M059J (cell line): ENCODE results near the gene FNDC3B. TPM values are rescaled to one million over a fixed set of nuclear protein-coding genes. Genes with fewer than 3 reads are reported as not detected.
A peak's percentile ranks its signal among the peaks of the same experiment; 100 is the strongest.

Experiments used
- DNase-seq: peaks from one replicate; pipeline ENCODE4 v3.0.0-alpha.2; 2012; ENCODE audit warnings: low read depth
- total RNA-seq: library from RNA; depleted of rRNA; stranded (reverse); fragments of >200 nt; shearing (Covaris generic); gene quantifications from 2 replicates; pipeline ENCODE4 v1.2.3, GENCODE V29; 2014

FNDC3B gene
- total RNA-seq, 1 experiment from 2014 or later: 79.0 TPM

DNA sequence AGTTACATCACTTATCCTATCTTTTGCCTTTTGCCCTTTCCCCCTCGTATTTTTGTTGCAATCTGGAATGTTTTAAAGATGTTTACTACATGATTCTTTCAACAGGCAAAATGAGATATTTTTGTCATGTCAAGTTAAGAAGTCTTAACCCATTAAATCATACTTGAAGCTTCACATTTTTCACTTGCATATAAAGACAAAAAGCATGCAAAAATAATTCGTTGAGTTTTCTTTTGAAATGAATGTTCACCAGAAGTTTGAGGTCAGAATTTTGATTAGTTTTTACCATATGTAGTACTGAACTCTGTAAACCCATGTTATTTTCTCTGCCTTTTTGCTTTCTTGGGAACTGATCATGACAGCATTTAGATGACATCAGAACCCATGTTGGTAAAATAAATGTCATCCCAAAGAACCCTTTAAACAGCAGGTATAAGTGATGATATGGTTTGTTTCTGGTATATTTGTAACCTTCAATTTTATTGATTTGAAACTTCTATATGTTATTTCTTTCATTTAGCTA, 220.4 kb downstream of the FNDC3B start:
- DNase-seq: no peak

DNA sequence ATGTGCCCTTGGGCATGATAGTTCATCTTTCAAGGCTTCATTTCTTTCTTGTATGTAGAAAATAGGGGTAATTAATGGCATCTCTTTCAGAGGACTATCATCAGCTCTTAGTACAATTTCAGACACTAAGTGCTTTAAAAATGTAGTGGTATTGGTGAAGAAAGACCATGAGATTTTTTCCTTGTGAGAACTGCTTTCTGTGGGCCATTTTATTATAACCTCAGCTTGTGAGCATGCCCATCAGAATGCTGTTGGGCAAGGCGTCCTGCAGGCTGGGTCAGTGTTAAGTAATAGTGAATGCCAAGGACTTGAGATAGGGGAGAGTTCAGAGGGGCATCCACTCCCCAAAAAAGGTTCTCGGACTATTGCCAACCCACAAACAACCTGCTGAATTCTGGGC, 221.0 kb downstream of the FNDC3B start:
- no peak for DNase-seq

GRCh38 chr3:172261054-172261453, 221.7 kb downstream of the FNDC3B start:
- DNase-seq: no peak

DNA sequence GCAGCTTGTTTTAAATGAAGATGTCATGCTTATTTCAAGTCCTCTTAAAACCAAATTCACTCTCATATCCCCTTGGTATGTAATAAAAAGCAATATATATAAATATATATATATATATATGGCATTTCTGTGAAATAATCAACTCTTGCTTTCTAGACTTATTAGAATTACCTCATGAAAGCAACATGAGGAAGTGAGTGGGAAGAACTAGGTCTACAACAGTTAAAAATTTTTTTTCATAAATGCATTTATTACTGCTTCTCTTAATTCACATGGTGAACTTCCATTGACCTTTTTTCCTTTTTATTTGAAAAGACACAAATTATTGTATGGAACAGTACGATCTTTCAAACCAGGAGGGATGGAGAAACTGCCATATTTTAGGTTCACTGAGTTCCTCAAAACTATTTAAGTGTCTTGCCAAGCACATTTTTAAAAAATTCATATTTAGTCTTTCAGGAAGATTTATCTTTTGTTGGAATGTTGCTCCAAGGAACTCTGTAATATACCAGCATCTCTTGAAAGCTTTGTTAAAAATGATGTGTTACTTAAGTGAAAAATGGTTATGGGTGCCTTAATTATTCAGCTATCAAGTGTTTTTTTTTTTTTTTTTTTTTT, 223.7 kb downstream of the FNDC3B start:
- DNase-seq: no peak

- DNase-seq: no peak
These were observed 224.6 kb downstream of the FNDC3B start for GRCh38 chr3:172263781-172264486.

DNA sequence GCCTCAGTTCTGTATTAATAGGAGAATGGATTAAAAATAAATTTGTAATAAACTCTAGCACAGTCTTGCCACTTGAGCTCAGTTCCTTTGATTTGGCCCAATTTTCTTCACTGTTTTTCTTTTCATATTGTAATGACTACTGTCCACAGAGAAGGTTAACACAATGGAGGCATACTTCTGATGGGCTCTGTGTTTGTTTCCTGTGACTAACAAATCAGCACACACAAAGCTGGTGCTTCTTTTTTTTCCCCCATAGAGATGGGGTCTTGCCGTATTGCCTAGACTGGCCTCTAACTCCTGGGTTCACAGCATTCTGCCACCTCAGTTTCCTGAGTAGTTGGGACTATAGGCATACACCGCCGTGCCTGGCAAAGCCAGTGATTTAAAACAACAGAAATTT, 226.7 kb downstream of the FNDC3B start:
- no peak for DNase-seq

- no peak for DNase-seq
These were observed 229.0 kb downstream of the FNDC3B start for GRCh38 chr3:172268425-172268824.

GRCh38 chr3:172268868-172269267, 229.5 kb downstream of the FNDC3B start:
- no peak for DNase-seq

- no peak for DNase-seq
These were observed 231.3 kb downstream of the FNDC3B start for GRCh38 chr3:172270557-172271166.

- DNase-seq: no peak
These were observed 232.1 kb downstream of the FNDC3B start for GRCh38 chr3:172271386-172271976.

GRCh38 chr3:172272698-172273097, 233.3 kb downstream of the FNDC3B start:
- no peak for DNase-seq

DNA sequence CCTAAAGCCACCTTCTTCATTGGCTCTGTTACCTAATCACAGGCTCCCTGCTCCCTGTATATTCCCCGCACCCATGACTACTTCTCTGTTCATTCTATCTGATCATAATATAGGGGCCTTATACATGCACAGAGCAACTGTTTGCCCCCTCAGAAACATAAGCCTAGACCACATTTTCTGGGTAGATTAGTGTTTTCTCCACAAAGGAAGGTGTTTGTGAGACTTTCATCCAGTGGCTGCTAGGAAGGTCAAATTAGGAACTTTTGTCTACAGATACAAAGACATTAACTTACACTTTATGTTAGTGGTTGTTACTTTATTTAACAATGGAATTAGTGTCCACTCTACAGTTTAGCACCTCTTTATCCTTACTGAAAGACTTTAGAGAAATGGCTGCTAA, 234.0 kb downstream of the FNDC3B start:
- no peak for DNase-seq

DNA sequence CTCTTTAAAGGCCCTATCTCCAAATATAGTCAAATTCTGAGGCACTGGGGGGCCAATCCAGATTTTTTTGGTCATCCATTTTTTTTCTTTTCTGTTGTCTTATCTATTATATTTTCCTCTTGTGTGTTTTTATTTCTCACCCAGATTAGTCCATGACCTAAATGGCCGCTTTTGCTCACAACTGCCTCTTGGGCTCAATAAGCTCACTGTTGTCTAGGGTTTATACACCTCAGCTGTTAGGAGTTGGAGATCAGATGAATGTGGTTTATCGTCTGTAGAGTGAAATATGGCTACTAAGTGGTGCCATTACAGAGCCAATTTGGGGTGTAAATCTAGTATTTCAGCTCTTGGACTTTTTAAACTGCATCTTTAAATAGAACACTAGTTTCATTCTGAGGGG, 235.5 kb downstream of the FNDC3B start:
- no peak for DNase-seq

GRCh38 chr3:172275586-172275985, 236.2 kb downstream of the FNDC3B start:
- DNase-seq: no peak

GRCh38 chr3:172276103-172276502, 236.7 kb downstream of the FNDC3B start:
- DNase-seq: no peak

- no peak for DNase-seq
These were observed 237.8 kb downstream of the FNDC3B start for GRCh38 chr3:172277151-172277652.

- DNase-seq: peak; percentile 69
These were observed 239.8 kb downstream of the FNDC3B start for GRCh38 chr3:172279191-172279640.

- no peak for DNase-seq
These were observed 240.6 kb downstream of the FNDC3B start for GRCh38 chr3:172279974-172280373.

- DNase-seq: peak; percentile 77
These were observed 241.2 kb downstream of the FNDC3B start for GRCh38 chr3:172280406-172281051.

GRCh38 chr3:172281884-172282283, 242.5 kb downstream of the FNDC3B start:
- DNase-seq: no peak

DNA sequence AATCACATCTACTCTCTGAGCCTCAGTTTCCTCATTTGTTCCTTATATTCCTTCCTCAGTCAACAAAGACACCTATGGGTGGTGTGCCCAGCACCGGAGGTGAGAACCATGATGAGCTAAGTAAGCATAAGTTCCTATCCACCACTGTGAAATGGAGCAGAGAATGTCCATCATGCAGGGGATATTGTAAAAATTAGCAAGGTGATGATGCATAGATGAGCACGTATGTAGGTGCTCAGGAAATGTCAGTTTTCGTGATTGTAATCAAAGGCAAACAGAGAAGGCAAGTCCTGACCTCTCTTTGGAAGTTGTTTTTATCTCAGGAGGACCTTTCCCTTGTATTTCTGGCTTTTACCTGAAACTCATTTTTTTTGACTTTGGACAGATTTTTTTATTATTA, 243.5 kb downstream of the FNDC3B start:
- no peak for DNase-seq

DNA sequence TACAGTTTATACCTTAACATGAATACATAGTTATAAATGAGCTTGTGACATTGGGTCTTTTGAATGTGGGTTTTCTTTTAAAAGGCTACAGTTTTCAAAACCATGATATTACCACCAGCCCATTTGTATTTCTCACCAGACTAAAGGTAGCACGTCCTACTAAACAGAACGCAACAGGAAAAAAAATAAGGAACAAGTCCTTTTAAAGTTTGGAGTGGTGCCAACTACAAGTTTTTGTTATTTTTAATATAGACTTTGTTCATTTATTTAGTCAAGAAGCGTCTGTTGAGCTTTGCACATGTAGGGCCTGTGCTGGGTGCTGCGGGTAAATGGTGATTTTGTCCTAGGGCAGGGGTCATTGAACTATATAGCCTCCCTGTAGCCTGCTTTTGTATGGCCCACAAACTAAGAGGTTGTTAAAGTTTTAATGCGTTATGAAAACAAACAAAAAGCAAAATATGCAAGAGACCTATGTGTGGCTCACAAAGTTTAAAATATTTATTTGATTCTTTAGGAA, 244.5 kb downstream of the FNDC3B start:
- no peak for DNase-seq
